Measurements from ENCODE around the gene BCL11A.

Gene BCL11A

GRCh38 chr2:60486551-60486950 lies 66.9 kb downstream of the BCL11A start:
- TF ChIP-seq CTCF (IDR thresholded peaks at IDR 0.05; ENCODE audit: insufficient read depth, missing control alignments): no peak
- FAIRE-seq (no peak), DNase-seq (ENCODE audit: insufficient read length, low spot score) (no peak)

- TF ChIP-seq CTCF (IDR thresholded peaks at IDR 0.05; ENCODE audit: insufficient read depth, missing control alignments): no peak
- no peak for FAIRE-seq
- DNase-seq (ENCODE audit: insufficient read length, low spot score): no peak
These were observed 67.4 kb downstream of the BCL11A start for GRCh38 chr2:60486067-60486466.

- no peak for TF ChIP-seq CTCF (IDR thresholded peaks at IDR 0.05; ENCODE audit: insufficient read depth, missing control alignments)
- DNase-seq (ENCODE audit: insufficient read length, low spot score) (no peak), FAIRE-seq (no peak)
These were observed 67.9 kb downstream of the BCL11A start for GRCh38 chr2:60485550-60485949.

- TF ChIP-seq CTCF (IDR thresholded peaks at IDR 0.05; ENCODE audit: insufficient read depth, missing control alignments): no peak
- FAIRE-seq (no peak), DNase-seq (ENCODE audit: insufficient read length, low spot score) (no peak)
These were observed 68.4 kb downstream of the BCL11A start for GRCh38 chr2:60485055-60485454.

- FAIRE-seq (no peak), DNase-seq (ENCODE audit: insufficient read length, low spot score) (no peak)
- no peak for TF ChIP-seq CTCF (IDR thresholded peaks at IDR 0.05; ENCODE audit: insufficient read depth, missing control alignments)
These were observed 69.3 kb downstream of the BCL11A start for GRCh38 chr2:60484133-60484645.

GRCh38 chr2:60483401-60483800 lies 70.1 kb downstream of the BCL11A start:
- DNase-seq (ENCODE audit: insufficient read length, low spot score) (no peak), FAIRE-seq (no peak)
- no peak for TF ChIP-seq CTCF (IDR thresholded peaks at IDR 0.05; ENCODE audit: insufficient read depth, missing control alignments)

- DNase-seq (ENCODE audit: insufficient read length, low spot score) (no peak), FAIRE-seq (no peak)
- TF ChIP-seq CTCF (IDR thresholded peaks at IDR 0.05; ENCODE audit: insufficient read depth, missing control alignments): no peak
These were observed 71.2 kb downstream of the BCL11A start for GRCh38 chr2:60482222-60482621.
